Activated T-helper 1 cell treated with anti-CD3 and anti-CD28 coated beads, Interleukin-2, amount 50 U/mL, for 16 hours (primary cell): ENCODE measurements around the gene ZFC3H1.

Experiments
- DNase-seq, 2 donors: peaks; one replicate each; pipeline ENCODE4 v3.0.0-alpha.2; 2020; ENCODE audit warnings: low read depth in 1 of 2, low spot score in 1 of 2

The ZFC3H1 gene

GRCh38 chr12:71636704-71637115, 26.9 kb downstream of the ZFC3H1 start:
- no peak for DNase-seq

DNA sequence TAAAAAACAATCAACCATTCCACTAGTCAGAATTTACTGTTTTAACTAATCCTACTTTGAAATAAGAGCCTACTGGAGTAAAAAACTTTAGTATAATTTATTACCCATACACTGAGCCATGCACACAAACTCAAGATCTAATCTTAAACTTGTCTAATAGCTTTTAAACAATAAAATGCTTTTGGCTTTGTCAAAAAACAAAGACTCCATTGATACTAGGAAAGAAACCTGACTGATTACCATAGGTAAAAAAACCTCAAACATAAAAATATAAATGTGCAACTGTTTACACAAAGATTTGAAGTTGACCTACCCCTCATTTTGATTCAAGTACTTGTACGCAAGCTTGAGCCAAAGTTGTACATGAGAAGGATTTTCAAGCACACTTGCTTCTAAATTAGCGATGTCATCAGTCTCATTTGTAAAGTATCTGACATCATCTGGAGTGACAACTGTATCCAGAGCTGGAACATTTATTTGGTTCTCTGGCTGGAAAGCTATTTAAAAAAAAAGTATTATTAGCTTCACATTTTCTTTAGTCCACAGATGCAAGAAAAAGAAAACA, 36.1 kb downstream of the ZFC3H1 start:
- no peak for DNase-seq

DNA sequence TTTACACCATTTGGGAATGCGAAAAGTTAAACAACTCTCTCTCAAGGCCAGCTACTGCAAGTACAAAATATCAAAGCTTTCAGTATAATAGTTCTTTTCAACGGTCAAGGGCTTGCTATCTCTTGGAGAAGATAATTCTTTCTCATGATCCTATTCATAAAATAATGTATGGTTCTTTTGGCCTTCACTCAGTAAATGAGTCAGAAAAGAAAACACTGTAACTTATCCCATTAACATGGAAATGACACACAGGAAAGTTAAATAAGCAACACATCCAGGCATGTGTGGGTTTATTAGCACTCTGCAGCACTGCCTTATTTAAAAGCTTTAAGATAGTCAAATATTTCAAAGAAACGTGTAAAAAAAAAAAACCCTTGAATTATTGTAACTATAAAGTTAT, 36.9 kb downstream of the ZFC3H1 start:
- no peak for DNase-seq

GRCh38 chr12:71626098-71626497, 37.5 kb downstream of the ZFC3H1 start:
- no peak for DNase-seq

GRCh38 chr12:71625476-71625875, 38.2 kb downstream of the ZFC3H1 start:
- DNase-seq = no peak

- no peak for DNase-seq
Measured at GRCh38 chr12:71621938-71622337, 41.7 kb downstream of the ZFC3H1 start.

- DNase-seq = no peak
Measured at GRCh38 chr12:71610031-71610795, 53.4 kb downstream of the ZFC3H1 start.

DNA sequence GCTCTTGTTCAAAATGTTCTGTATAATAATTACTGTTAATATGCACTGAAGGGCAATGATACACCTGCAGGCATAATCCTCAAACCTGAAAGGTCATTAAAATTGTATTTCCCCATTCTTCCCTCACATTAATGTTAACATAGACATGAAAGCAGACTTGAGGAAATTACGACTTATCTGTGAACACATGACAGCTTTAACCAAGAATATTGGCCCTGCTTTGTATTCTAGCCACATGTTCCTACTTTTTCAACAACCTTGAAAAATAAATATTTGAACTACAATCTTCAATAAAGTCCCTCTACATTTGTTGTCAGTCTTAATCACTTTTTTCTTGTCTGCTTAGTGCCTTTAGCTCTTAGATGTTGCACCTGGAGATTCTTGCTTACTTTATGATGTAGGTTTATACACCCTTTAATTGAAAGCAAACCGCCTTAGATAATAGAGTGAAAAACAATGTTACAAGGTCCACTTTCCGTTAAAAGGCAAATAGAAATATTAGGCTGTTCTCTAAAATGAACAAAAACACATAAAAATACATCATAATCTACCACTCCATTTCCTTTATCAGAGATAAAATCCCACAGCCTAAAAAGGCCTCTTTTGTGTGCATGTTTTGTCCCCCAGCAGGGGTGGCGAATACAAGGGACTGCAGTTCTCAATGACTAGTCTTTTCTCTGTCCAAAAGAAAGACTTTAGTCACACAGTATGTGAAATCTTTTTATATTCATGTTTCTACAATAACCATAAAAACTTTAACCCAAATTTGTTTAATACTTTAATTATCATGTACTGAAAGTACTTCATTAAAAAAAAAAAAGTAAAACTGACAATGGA, 55.9 kb downstream of the ZFC3H1 start:
- DNase-seq = no peak

- no peak for DNase-seq
Measured at GRCh38 chr12:71605039-71605438, 58.6 kb downstream of the ZFC3H1 start.

DNA sequence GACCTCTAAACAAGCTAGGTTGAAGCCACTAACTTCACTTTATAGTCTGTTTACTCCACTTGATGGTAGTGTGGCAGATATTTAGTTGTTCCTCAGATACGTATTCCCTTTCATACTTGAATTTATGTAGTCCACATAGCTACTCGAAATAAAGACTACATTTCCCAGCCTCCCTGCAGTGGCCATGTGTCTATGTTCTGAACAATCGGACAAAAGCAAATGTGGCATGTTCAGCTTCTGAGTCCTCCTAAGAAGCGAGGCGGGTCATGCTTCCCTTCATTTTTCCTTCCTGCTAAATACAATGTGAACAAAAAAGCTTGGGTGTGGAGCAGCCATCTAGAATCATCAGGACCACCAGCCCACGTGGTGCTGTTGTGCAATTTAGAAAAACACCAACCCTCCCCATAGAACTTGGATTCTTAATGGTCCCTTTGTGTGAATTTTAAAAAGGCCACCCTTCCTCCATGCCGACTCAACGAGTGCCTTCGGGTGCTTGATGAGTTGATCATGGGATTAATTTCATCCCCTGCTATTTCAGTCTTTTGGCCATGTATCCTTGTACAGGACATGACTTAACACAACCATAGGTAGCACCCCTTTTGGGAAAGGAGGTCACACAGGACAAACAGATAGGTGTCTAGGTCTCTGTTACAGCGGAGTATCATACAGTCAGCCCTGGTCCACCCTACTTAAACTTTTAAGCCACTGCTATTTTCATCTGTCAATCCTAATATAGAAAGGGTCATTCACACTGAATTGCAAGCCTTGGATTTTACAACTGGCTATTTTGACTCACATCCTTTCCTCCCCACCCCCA, 60.7 kb downstream of the ZFC3H1 start:
- DNase-seq = no peak

DNA sequence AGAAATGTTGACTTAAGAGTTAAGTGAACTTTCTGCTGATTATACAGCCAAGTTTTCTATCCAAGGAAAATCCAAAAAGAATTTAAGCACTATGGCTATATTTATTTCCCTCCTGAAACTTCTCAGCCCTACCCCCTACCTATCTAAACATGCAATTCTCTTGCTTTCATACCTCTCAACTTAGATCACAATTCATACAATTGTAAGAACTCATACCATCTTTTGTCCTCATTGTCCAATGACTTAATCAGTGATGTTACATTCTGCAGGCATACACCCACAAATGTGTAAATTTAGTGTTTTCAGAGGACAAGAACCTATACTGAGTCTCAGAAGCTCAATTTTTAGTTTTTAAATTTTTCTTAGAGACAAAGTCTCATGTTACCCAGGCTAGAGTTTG, 62.1 kb downstream of the ZFC3H1 start:
- no peak for DNase-seq

- no peak for DNase-seq
Measured at GRCh38 chr12:71599210-71599609, 64.4 kb downstream of the ZFC3H1 start.

DNA sequence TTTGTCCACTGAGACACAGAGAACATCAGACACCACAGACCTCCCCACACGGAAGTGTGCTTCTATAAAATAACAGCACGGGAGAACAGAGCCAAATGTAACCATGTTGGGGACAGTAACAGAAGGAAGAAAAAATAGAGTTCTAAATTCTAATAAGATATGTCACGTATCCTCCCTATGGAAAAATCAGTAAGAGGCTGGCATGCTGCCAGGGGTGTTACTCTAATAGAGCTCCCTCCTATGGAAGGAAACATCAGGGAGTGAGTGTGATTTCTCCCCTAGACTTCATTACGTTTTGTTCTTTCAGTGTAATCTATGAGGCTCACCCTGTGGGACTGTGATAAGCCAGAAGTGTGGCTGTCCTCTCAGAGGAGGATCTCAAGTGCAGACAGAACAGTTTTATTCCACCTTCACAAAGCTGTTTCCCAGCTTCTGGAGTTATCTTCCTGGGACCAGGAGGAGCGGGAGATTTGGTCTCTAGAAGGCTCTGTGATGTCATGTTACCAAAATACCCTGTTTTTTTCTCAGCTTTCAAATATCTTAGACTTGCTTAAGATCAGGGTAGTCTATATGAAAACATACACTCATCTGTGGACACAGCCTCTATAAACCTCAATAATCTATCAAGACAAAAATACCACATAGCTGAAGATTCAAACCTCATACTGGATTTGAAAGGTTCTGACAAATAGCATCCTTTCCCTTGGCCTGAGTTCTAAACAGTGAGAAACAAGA, 69.3 kb downstream of the ZFC3H1 start:
- DNase-seq = no peak

DNA sequence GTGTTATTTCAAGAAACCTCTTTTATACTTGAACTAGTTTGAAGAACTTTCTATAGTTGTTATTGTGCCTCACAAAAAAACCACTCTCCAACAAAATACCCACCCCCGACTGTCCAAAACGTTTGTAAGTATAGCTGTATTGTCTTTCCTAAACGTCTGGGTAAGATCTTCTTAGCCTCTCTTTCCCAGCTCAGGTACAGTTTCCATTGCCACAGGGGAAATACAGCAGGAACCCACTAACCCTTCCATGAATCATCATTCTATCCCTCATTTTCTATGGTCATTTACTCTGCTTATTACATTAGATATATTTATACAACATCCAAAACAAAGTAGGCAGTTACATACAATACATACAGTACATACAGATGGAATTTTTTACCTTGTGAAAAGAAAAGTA, 70.8 kb downstream of the ZFC3H1 start:
- DNase-seq = no peak

DNA sequence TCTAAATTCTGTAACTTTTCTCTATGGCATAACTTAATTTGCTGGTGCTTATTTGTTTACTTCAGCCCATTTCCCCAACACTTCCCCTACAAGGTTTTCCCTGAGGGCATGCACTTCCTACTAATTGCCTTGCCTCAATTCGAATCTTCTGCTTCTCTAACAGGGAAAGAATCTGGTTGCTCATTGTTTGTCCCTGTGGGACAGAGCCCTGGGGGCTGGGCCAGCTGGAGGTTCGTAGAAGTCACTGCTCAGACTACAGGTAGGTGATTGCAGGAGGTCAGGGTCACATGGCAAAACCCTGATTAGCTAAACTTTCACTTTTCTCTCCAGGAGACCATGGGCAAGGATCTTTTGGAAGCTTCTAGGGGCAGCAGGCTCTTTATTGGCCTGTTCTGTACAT, 72.0 kb downstream of the ZFC3H1 start:
- no peak for DNase-seq

DNA sequence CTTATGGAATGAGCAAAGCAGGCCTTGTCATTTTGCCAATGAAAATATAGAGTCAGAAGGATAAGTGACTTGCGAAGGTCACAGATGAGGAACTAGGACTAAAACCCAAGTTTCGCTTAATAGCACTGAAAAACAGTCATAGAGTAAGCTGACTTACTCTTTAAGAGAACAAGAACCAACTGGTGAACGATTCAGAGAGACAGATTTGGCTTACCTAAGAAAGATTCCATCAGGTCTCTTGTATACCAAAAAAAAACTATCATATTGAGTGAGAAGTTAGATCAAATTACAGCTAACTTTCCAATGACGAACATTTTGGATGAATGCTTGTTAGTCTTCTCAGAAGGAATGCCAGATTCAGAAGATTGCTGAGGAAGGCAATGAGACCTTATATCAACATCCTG, 74.2 kb downstream of the ZFC3H1 start:
- DNase-seq = no peak

- DNase-seq = no peak
Measured at GRCh38 chr12:71587012-71587411, 76.6 kb downstream of the ZFC3H1 start.

GRCh38 chr12:71585218-71585617, 78.4 kb downstream of the ZFC3H1 start:
- DNase-seq = no peak

GRCh38 chr12:71584356-71584755, 79.3 kb downstream of the ZFC3H1 start:
- DNase-seq = no peak

DNA sequence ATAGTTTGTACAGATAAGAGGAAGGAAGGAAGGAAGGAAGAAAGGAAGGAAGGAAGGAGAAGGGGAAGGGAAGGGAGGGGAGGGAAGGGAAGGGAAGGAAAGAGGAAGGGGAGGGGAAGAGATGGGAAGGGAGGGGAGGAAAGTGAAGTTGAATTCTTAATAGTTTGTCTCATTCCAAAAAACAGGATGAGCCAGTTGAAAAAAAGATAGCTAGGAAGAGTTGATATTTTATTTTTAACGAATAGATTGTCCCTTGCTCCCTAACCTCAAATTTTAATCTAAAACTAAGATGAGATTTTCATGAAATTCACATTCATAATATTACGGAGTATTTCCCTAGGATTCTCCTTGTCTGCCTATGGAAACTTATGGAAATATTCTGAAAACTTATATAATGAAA, 80.7 kb downstream of the ZFC3H1 start:
- DNase-seq = no peak

DNA sequence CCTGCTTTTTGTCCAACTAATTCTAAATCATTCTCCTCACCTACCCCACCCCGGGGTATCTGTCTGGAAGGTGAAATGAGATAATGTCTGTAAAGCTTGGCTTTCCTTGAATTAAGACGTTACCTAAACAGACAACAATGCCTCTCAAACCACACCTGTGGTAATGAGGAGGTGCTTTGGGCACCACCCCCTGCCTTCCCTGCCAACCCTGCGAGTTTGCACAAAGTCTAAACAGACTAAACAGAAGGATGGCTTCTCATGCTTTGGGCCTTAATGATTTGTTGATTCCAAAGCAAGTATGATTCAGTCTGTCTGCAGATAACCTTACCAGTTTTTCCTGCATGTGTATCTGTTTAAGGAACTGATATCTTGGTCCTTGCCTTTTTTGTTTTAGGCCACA, 82.4 kb downstream of the ZFC3H1 start:
- no peak for DNase-seq
